Kasumi-1 (cell line): ENCODE measurements around the gene EP400.
"Not testable (repeated sequence)": the region's sequence is repeated elsewhere in the genome, so short reads cannot be mapped to it uniquely, and the experiment has no call there.

Experiments used
- DNase-seq, 2 experiments: peaks; one replicate each; lab custom pipeline; 2025; lab: John Stamatoyannopoulos, UW

Gene EP400

GRCh38 chr12:132047630-132048029, 97.9 kb downstream of the EP400 start:
- not testable (repeated sequence) for DNase-seq

- no peak for DNase-seq
These were observed 99.7 kb downstream of the EP400 start for GRCh38 chr12:132049442-132049841.

GRCh38 chr12:132049876-132050275, 100.1 kb downstream of the EP400 start:
- DNase-seq: no peak

- DNase-seq: not testable (repeated sequence)
These were observed 102.0 kb downstream of the EP400 start for GRCh38 chr12:132051718-132052117.

- no peak for DNase-seq
These were observed 102.6 kb downstream of the EP400 start for GRCh38 chr12:132052196-132052932.

GRCh38 chr12:132053338-132054330, 103.9 kb downstream of the EP400 start:
- DNase-seq: no peak

GRCh38 chr12:132054983-132055382, 105.2 kb downstream of the EP400 start:
- DNase-seq: no peak

- no peak for DNase-seq
These were observed 105.9 kb downstream of the EP400 start for GRCh38 chr12:132055535-132056096.

GRCh38 chr12:132056320-132056719, 106.6 kb downstream of the EP400 start:
- no peak for DNase-seq

- DNase-seq: no peak
These were observed 107.2 kb downstream of the EP400 start for GRCh38 chr12:132056951-132057350.

GRCh38 chr12:132057691-132058090, 107.9 kb downstream of the EP400 start:
- no peak for DNase-seq

GRCh38 chr12:132061197-132061596, 111.5 kb downstream of the EP400 start:
- no peak for DNase-seq

GRCh38 chr12:132061641-132062430, 112.1 kb downstream of the EP400 start:
- DNase-seq: no peak

GRCh38 chr12:132062481-132062880, 112.7 kb downstream of the EP400 start:
- no peak for DNase-seq

- DNase-seq: peak; percentile 66 to 81
These were observed 113.7 kb downstream of the EP400 start for GRCh38 chr12:132063491-132063890.

GRCh38 chr12:132064631-132065030, 114.9 kb downstream of the EP400 start:
- no peak for DNase-seq

GRCh38 chr12:132065203-132065602, 115.5 kb downstream of the EP400 start:
- no peak for DNase-seq

GRCh38 chr12:132065609-132066344, 116.0 kb downstream of the EP400 start:
- DNase-seq: no peak

GRCh38 chr12:132066345-132066685, 116.6 kb downstream of the EP400 start:
- peak; percentile 65 to 71 for DNase-seq

GRCh38 chr12:132066749-132067148, 117.0 kb downstream of the EP400 start:
- no peak for DNase-seq

GRCh38 chr12:132067182-132067581, 117.4 kb downstream of the EP400 start:
- no peak for DNase-seq
